IPS DF 4.7 (cell line): Measurements from ENCODE around the gene KIRREL2.

Source experiments
- DNase-seq: peaks from one replicate; pipeline ENCODE4 v3.0.0-alpha.2; 2013; ENCODE audit warnings: low spot score; ENCODE audit errors: extremely low read depth

KIRREL2 gene

GRCh38 chr19:35844482-35845214, 12.1 kb upstream of the KIRREL2 start:
- no peak for DNase-seq

- no peak for DNase-seq
Measured at GRCh38 chr19:35845215-35846037, 11.3 kb upstream of the KIRREL2 start.

- no peak for DNase-seq
Measured at GRCh38 chr19:35846038-35846668, 10.6 kb upstream of the KIRREL2 start.

- no peak for DNase-seq
Measured at GRCh38 chr19:35847911-35848310, 8.8 kb upstream of the KIRREL2 start.

- no peak for DNase-seq
Measured at GRCh38 chr19:35848486-35848885, 8.2 kb upstream of the KIRREL2 start.

GRCh38 chr19:35848919-35849505, 7.7 kb upstream of the KIRREL2 start:
- DNase-seq: no peak

GRCh38 chr19:35851213-35852028, 5.3 kb upstream of the KIRREL2 start:
- DNase-seq: no peak

- no peak for DNase-seq
Measured at GRCh38 chr19:35852029-35852780, 4.5 kb upstream of the KIRREL2 start, which contains the start of gene NPHS1. TSS of gene NPHS1 (minus strand) at chr19:35852504. CDS start at chr19:35851837, 667 bp downstream.

- DNase-seq: no peak
Measured at GRCh38 chr19:35853038-35853756, 3.5 kb upstream of the KIRREL2 start.

- DNase-seq: no peak
Measured at GRCh38 chr19:35858311-35858710, 1.6 kb downstream of the KIRREL2 start.

- DNase-seq: no peak
Measured at GRCh38 chr19:35859414-35859813, 2.7 kb downstream of the KIRREL2 start.

- DNase-seq: no peak
Measured at GRCh38 chr19:35860436-35860817, 3.7 kb downstream of the KIRREL2 start.

- DNase-seq: no peak
Measured at GRCh38 chr19:35860818-35861639, 4.3 kb downstream of the KIRREL2 start.

- DNase-seq: no peak
Measured at GRCh38 chr19:35861640-35862160, 5.0 kb downstream of the KIRREL2 start.

- DNase-seq: no peak
Measured at GRCh38 chr19:35862528-35862927, 5.8 kb downstream of the KIRREL2 start.

GRCh38 chr19:35863018-35863417, 6.3 kb downstream of the KIRREL2 start:
- no peak for DNase-seq

- DNase-seq: no peak
Measured at GRCh38 chr19:35868172-35868822, 11.6 kb downstream of the KIRREL2 start, which contains the start of gene APLP1. TSS of gene APLP1 (plus strand) at chr19:35868574. CDS start at chr19:35868637, 63 bp downstream.

GRCh38 chr19:35868823-35869326, 12.2 kb downstream of the KIRREL2 start:
- DNase-seq: no peak
